ENCODE results near the gene MRAS.

The MRAS gene

DNA sequence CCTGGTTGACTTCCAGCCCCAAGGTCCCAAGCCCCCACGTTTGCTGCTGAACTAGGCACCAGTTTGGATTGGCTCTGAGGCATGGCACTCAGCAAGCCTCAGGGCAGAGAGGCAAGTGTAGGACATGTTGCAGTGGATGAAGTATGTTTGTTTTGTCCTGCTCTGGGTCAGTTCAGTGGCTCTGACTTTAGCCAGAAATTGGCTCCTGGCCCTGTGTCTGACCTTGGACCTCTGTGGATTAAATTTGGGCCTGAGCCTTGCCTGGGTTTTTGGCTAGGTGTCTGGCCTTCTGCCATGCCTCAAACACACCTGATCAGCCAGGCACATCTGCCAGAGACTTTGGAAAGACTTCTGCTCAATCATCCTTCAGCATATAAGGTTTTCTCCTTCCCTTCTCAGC is 3.6 kb upstream of the MRAS start:
- no peak for DNase-seq

- peak; percentile 37 for DNase-seq
These were observed 668 bp downstream of the MRAS start for GRCh38 chr3:138348754-138349739.

DNA sequence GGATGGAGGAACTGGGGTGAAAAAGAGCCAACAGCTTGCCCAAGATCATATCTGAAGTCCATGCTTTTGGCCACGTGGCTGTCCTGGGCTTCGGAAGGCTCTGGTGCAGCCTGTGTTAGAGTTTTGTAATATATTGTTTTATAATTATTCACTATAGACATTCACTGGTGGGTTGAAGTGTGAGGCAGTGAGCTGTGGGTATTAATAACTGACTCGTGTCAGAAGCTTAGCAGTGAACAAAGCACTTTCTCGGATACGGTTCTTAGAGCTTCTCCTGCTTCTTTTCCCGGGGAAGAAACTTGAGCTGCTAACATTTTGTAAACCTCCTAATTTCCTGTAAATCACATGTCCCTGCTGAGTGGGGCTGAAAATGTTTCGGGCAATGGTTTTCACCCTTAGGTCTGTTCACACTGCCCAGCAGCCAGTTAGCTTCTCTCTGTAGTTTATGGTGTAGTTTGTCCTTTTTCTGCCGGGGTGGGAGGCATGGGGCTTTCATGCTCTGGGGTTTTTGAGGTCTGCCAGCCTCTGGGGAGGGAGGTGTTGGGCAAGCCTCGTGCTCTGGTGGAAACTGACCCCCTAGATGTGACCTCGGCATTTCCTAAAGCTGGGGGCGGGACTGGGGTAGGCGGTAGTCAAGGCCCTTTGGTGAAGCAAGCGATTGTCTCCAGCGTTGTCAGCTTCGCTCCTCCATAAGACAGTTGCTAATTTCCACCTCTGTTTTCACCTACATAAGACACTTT is 1.7 kb downstream of the MRAS start:
- no peak for DNase-seq

- no peak for DNase-seq
These were observed 2.8 kb downstream of the MRAS start for GRCh38 chr3:138351151-138351550.

DNA sequence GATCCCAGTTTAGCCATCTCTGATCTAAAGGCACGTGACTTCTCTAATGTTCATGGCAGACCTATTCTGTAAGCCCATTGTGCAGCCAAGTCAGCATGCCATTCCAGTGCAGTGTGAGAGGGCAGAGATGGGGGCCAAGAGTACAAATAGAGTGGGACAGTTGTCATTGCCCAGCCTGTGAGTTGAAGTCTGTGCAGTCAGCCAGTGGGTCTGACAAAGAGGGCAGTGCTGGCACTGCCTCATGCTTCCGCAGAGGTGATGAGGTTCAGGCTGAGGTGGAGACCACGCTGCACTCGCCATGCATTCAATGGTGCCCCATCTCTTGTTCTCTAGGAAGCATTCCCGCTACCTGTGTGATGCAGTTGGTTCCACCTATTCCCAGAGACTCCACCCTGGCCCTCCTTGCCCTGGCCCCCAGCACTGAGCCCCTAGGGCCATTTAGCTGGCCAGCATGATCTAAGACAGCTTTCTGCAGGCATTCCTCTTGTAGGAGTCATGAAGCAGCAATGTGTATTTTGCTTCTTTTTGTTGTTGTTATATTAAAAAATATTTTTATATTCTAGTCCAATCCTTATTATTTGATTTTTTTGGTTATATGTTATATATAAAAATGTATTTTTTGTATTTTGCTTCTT is 3.7 kb downstream of the MRAS start:
- DNase-seq, result no peak

DNA sequence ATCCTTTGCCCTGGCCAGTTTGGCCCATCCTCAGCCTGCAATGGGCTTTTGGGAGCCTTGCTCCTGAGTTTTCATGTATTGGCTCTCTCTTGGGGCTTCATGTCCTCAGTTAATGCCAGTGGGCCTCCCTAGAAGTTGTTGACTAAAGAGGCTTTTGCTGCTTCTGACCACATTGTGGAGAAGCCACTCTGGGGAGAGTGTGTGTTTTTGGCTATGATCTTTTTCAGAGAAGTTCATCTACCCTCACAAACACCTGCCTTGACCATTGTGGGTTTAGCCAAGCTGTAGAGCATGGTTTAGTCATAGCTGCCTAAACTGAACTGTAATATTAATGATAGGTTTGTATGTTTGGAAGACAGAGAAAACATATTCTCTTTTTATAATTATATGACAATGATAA is 6.0 kb downstream of the MRAS start:
- no peak for DNase-seq

GRCh38 chr3:138355071-138355470 is 6.7 kb downstream of the MRAS start:
- DNase-seq, result no peak

DNA sequence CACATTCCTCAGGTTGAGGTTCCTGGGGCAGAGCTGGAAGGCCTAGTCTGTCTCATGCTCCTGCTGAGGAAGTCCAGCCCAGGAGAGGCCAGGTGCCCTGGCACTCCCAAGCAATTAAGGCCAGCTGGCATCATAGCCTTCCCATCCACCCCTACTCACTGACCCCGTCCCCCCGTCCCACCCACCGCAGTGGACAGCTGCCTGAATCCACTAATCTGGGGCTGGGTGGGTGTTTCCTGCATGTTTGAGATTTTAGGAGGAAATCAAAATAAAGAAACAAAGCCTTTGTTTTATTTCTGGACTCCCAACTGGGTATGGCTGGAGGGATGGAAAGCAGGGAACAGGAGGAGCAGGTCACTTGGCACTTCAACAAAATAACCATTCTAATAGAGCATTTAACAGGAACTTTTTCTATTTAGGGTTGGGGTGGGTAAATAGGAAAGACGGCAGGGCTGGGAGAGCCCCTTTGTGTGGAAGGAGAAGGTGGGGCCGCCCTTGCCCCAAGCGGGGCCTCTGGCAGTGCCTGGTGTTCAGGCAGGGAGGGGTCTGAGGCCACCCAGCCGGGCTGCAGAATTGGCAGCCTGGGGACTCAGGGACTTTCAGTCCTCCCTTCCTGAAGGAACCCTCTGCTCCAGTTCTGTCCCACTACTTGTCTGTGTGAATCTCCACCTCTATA is 8.5 kb downstream of the MRAS start:
- no peak for DNase-seq

GRCh38 chr3:138359148-138359918 is 11.0 kb downstream of the MRAS start:
- no peak for DNase-seq

- DNase-seq, result no peak
These were observed 11.8 kb downstream of the MRAS start for GRCh38 chr3:138359919-138360868.

DNA sequence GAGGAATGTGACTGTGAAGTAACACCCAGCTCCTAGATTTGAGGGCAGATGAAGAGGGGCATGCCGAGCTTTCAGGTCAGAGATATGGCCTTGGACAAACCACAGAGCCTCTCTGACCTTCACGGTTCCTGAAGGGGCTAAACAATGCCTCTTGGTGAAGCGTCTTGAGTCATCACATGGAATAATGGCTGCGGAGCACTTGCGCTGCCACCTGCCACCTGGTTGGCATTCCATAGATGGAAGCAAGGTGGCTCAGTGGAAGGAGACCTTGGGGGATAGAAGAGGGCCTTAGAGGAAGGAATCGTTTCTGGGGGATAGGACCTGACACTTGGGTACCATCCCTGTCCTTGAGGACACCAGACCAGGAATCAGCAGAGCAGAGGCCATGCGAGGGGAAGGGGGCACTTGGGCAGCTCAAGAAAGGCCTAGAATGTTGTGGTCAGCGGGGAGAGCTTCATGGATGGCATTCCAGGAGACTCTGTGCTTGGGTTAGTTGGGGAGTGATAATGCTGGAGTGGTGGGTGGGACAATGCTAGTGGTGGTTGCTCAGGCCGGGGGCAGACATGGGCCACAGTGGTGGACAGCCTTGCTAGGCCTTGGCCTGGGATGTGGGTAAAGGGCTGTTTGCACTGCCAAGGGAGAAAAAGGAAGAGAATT is 12.6 kb downstream of the MRAS start:
- DNase-seq, result no peak

DNA sequence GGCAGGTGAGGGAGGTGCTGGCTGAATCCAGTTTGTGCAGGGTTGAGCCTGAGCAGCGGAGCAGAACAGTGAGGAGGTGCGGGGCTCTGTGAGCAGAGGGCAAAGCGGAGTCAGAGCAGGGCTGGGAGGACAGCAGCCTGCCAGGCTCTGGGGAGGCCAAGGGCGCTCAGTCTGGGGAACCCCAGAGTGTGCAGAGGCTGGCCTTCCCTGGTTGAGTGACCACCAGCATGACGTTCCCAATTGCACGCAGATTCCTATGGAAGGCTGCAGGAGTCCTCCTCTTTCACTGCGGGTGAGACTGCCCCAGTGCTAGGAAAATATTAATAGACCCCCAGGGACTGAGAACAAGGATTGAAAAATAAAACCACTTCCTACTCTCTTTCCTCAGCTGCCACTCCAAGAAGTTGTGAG is 13.2 kb downstream of the MRAS start:
- DNase-seq, result no peak

DNA sequence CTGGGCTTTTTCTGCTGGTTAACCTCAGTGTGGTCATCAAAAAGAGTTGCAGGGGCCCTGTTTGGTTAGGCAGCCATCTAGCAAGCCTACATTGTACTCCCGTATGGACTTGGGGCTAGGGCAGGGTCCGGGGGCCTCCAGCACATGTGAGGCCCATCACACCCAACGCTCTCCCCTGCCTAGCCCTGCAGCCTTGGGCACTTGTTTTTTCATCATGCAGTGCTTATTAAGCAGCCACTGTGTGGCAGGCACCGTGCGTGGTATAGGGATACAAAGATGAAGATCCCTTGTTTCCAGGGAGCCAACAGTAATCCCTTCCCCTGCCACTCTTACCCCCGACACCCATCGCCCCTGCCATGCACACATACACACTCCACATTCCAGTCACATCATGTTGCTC is 14.2 kb downstream of the MRAS start:
- DNase-seq, result no peak

DNA sequence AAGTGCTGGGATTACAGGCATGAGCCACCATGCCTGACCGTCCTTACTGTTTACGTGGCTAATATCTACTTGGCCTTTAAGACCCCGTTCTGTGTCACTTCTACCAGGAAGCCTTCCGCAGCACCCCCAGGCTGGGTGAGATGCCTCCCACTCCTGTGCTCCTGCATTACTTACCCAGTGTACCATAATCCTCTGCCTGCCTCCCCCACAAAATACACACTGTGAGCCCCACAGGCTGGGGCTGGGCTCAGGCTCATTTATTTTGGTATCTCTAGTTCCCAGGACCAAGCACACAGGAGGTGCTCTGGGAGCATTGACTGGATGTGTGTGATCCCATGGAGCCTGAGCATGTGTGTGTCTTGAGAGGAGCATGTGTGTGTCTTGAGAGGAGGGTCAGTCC is 14.9 kb downstream of the MRAS start:
- no peak for DNase-seq

DNA sequence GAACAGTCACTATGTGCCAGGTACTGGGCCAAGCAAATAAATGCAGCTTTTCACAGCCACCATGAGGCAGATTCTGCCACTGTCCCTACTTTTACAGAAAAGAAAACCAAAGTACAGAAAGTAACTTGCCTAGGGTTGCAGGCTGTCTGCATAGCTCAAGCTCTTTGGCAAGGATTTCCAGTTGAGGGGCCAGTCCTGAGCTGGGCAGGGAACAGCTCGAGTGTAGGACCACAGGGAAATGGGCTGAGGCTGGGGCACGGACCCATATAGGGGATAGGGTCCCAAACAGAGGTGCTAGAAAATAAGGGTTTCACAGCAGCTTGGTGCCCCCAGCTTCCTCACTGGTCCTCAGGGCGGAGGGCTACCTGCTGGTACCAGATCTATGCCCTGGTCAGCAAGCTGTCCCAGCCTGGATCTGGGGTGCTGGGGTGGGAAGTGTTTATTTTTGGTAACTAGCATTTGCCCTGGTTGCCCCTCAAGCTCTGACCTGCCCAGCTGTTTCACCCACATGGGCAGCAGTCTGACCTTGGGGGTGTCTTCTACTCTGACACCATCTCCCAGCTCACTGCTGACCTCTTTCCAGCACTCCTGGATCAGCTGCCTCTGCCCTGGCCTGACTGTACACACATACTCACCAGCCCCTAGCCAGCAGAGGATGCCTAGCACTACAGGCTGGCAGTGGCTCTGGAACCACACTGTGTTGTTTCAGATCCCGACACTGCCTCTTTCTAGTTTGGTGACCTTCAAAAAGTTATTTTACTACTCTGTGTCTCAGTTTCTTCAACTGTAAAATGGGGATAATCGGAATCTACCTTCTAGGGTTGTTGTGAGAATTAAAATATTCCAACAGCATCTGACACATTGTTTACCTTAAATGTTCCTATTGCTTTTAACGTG is 16.2 kb downstream of the MRAS start:
- no peak for DNase-seq

DNA sequence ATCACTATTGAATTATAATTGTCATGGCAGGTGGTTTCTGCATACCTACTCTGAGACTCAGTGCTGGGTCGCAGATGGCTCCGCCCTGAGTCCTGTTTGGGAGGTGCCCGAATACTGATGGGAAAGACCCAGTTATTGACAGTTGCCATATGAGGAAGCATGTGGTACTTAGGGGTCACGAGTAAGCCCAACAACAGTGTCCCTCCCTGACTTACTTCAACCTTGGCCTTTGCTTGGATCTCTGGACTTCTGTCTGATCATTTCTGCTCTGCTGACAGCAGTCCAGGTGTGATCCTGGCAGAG is 16.8 kb downstream of the MRAS start:
- no peak for DNase-seq

DNA sequence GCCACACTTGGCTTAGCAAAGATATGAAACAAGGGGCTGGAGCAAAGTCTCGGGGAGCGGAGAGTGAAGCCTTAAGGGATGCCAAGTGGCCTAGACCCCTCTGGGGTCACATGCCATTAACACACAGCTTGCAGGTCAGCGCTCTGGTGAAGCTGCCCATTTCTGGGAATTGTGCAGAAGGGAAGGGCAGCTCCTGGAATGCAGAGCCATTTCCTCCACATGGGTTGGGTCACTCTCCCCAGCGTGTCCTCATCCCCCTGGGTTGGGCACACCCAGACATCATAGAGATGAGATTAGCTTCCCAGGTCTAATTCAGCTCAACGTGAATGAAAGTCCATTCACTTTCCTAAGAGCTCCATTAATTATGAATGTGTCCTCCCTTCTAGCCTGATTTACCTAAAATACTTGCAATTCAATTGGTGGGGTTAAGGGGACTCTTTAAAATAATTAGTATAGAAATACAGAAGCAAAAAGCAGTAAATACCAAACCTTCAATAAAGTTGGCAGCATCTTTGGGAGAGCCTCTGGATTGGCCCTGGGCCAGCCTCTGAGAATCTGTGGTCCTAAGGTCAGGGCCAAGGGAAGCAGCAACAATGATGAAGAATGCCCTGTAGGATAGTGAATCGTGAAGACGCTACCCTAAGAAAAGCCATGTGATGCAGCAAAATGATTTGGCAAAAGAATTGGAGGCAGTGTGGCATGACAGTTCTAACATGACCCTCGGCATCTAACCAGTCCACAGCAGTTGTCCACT is 17.8 kb downstream of the MRAS start:
- DNase-seq, result no peak

DNA sequence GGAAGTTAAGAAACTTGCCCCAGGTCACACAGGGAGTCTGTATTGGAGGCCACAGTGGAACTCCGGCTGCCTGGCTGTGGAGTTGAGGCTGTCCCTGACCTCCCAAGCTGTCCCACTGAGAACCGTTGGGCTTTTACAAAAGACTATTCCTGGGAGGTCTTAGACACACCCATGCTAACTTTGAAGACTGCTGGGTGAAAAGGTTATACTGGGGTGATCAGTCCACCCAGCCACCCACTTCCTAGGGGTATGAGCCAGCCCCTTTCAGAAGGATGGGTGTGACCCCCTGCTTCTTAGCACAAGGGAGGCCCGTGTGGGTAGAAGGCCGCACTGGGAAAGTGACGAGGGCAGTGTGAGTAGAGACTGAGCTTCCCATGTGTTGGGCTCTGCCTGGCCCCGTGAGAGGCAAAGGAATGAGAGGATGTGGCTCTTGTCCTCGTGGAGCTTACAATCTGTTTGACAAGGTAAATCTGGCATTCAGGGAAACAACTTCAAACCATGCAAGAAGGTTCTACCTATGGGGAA is 19.0 kb downstream of the MRAS start:
- DNase-seq, result no peak

- no peak for DNase-seq
These were observed 19.5 kb downstream of the MRAS start for GRCh38 chr3:138367911-138368310.
